Ascending aorta (tissue), 2 donors: ENCODE measurements around the gene SLC46A1. TPM values are rescaled to one million over a fixed set of nuclear protein-coding genes. Genes with fewer than 3 reads are reported as not detected.
"Not testable (repeated sequence)": the region's sequence is repeated elsewhere in the genome, so short reads cannot be mapped to it uniquely, and the experiment has no call there.

ENCODE experiments used
- DNase-seq, 2 donors: peaks; one replicate each; pipeline ENCODE4 v3.0.0-alpha.2; 2019; ENCODE audit warnings: low spot score in 2 of 2
- H3K27ac ChIP-seq, 2 donors: fragments of 200-600 bp; sonication (generic); one replicate each; pipeline ENCODE4 v1.5.1; 2016 to 2017; ENCODE audit warnings: mild to moderate bottlenecking in 1 of 2
- H3K27me3 ChIP-seq: fragments of 200-600 bp; sonication (generic); one replicate; pipeline ENCODE4 v1.5.1; 2017
- H3K36me3 ChIP-seq, 2 donors: fragments of 200-600 bp; sonication (generic); one replicate each; pipeline ENCODE4 v1.5.1; 2016
- H3K4me1 ChIP-seq, 2 donors: fragments of 200-600 bp; sonication (generic); one replicate each; pipeline ENCODE4 v1.5.1; 2016 to 2017; ENCODE audit warnings: mild to moderate bottlenecking in 1 of 2
- H3K4me3 ChIP-seq, 2 donors: fragments of 200-600 bp; sonication (generic); one replicate each; pipeline ENCODE4 v1.5.1; 2016 to 2017; ENCODE audit warnings: mild to moderate bottlenecking in 1 of 2
- H3K9me3 ChIP-seq, 2 donors: fragments of 200-600 bp; sonication (generic); one replicate each; pipeline ENCODE4 v1.5.1; 2016
- CTCF ChIP-seq, 3 experiments: fragments of 200-600 bp in 2 of 3; fragments of 450-650 bp in 1 of 3; sonication (generic) in 2 of 3; IDR thresholded peaks; one replicate each; pipeline ENCODE4 v1.5.1; 2016 to 2019; ENCODE audit warnings: antibody characterized with exemption in 3 of 3, mild to moderate bottlenecking in 1 of 3, moderate library complexity in 1 of 3
- intact Hi-C: fragments of 100-400 bp; cut with DNase I; formaldehyde crosslinking; loops from one replicate; pipeline ENCODE4 v1.15.1; 2023
- total RNA-seq: library from RNA; depleted of rRNA; stranded (reverse); fragments of >200 nt; gene quantifications from one replicate; pipeline ENCODE4 v1.1.0, GENCODE V29; 2016

Gene SLC46A1
- 9.7 TPM for total RNA-seq

- peak in 1 of 2 donors; percentile 74 for DNase-seq
- H3K9me3 ChIP-seq, result no peaks in the 10 kb centered on the region
- H3K4me3 ChIP-seq, result peak within 1 kb of the TSS; percentile 77 to 79
- no peak for TF ChIP-seq CTCF (IDR thresholded peaks at IDR 0.05)
- H3K4me1 ChIP-seq, result peaks cover 9 to 11% of the 10 kb centered on the region in 2 donors
- intact Hi-C loops, result loop anchor here (5.0 kb wide), 1 partner anchor 311 kb away; the partner anchor contains the start of genes RAB34 and RPL23A
- no peaks in the 10 kb centered on the region for H3K27me3 ChIP-seq
- H3K36me3 ChIP-seq, result peaks cover 0 to 5% of the 10 kb centered on the region in 2 donors
- H3K27ac ChIP-seq, result peak within 1 kb of the TSS; percentile 52 to 54
Measured at GRCh38 chr17:28405632-28406472, at the start of gene SLC46A1. Gene SLC46A1 (minus strand): TSS chr17:28406212. CDS start chr17:28406114, 98 bp downstream.

GRCh38 chr17:28449859-28450258 lies 43.8 kb upstream of the SLC46A1 start:
- no peak for DNase-seq
- no peaks in the 10 kb centered on the region for H3K4me1 ChIP-seq
- no peak for TF ChIP-seq CTCF (IDR thresholded peaks at IDR 0.05)
- no peaks in the 10 kb centered on the region for H3K9me3 ChIP-seq
- intact Hi-C loops, result no loop called here
- no peak overlapping the region for H3K4me3 ChIP-seq
- H3K27me3 ChIP-seq, result no peaks in the 10 kb centered on the region
- no peak overlapping the region for H3K27ac ChIP-seq
- no peaks in the 10 kb centered on the region for H3K36me3 ChIP-seq

- intact Hi-C loops, result no loop called here
- H3K9me3 ChIP-seq, result no peaks in the 10 kb centered on the region
- H3K4me3 ChIP-seq, result no peak overlapping the region
- no peaks in the 10 kb centered on the region for H3K27me3 ChIP-seq
- TF ChIP-seq CTCF (IDR thresholded peaks at IDR 0.05), result no peak
- DNase-seq, result no peak
- no peaks in the 10 kb centered on the region for H3K36me3 ChIP-seq
- no peak overlapping the region for H3K27ac ChIP-seq
- H3K4me1 ChIP-seq, result no peaks in the 10 kb centered on the region
Measured at GRCh38 chr17:28447396-28447760, 41.4 kb upstream of the SLC46A1 start.

GRCh38 chr17:28446716-28447395 lies 40.8 kb upstream of the SLC46A1 start:
- Histone ChIP-seq H3K27me3 (no peaks in the 10 kb centered on the region), H3K9me3 (no peaks in the 10 kb centered on the region), H3K27ac (no peak overlapping the region), H3K4me1 (no peaks in the 10 kb centered on the region), H3K4me3 (no peak overlapping the region), H3K36me3 (no peaks in the 10 kb centered on the region)
- intact Hi-C loops, result no loop called here
- no peak for DNase-seq
- TF ChIP-seq CTCF (IDR thresholded peaks at IDR 0.05), result no peak

GRCh38 chr17:28443901-28444638 lies 38.1 kb upstream of the SLC46A1 start:
- no peaks in the 10 kb centered on the region for H3K27me3 ChIP-seq
- H3K36me3 ChIP-seq, result no peaks in the 10 kb centered on the region
- no peak for DNase-seq
- TF ChIP-seq CTCF (IDR thresholded peaks at IDR 0.05), result no peak
- no peaks in the 10 kb centered on the region for H3K4me1 ChIP-seq
- H3K4me3 ChIP-seq, result no peak overlapping the region
- no peaks in the 10 kb centered on the region for H3K9me3 ChIP-seq
- intact Hi-C loops, result no loop called here
- H3K27ac ChIP-seq, result no peak overlapping the region

GRCh38 chr17:28434326-28434725 lies 28.3 kb upstream of the SLC46A1 start:
- H3K4me3 ChIP-seq, H3K9me3 ChIP-seq, H3K36me3 ChIP-seq, DNase-seq, H3K27ac ChIP-seq, H3K27me3 ChIP-seq, intact Hi-C loops, H3K4me1 ChIP-seq: not testable (repeated sequence)
